Uterus (tissue), 4 donors: ENCODE measurements around the gene SYNGR1. TPM values are rescaled to one million over a fixed set of nuclear protein-coding genes. Genes with fewer than 3 reads are reported as not detected.
A peak's percentile ranks its signal among the peaks of the same experiment; 100 is the strongest.

Experiments used
- DNase-seq, 2 donors: peaks; one replicate each; pipeline ENCODE4 v3.0.0-alpha.2; 2019 to 2020
- H3K27ac ChIP-seq, 2 donors: fragments of 200-600 bp; sonication (generic); 1 replicate in 1 of 2; 2 replicates in 1 of 2; pipeline ENCODE4 v1.5.1; 2016 to 2018
- H3K27me3 ChIP-seq, 2 donors: fragments of 200-600 bp; sonication (generic); one replicate each; pipeline ENCODE4 v1.5.1; 2018 to 2019; ENCODE audit warnings: control low read depth in 1 of 2
- H3K36me3 ChIP-seq, 2 donors: fragments of 200-600 bp; sonication (generic); one replicate each; pipeline ENCODE4 v1.5.1; 2019; ENCODE audit warnings: control low read depth in 1 of 2
- H3K4me1 ChIP-seq, 2 donors: fragments of 200-600 bp; sonication (generic); one replicate each; pipeline ENCODE4 v1.5.1; 2018 to 2019; ENCODE audit warnings: control low read depth in 1 of 2
- H3K4me3 ChIP-seq, 2 donors: fragments of 200-600 bp; sonication (generic); 1 replicate in 1 of 2; 2 replicates in 1 of 2; pipeline ENCODE4 v1.5.1; 2018 to 2019; ENCODE audit warnings: mild to moderate bottlenecking in 1 of 2
- H3K9me3 ChIP-seq, 2 donors: fragments of 200-600 bp; sonication (generic); one replicate each; pipeline ENCODE4 v1.5.1; 2019; ENCODE audit warnings: control low read depth in 1 of 2
- POLR2A ChIP-seq, 2 donors: fragments of 450-650 bp; IDR thresholded peaks; one replicate each; pipeline ENCODE4 v1.6.1; 2016; ENCODE audit warnings: antibody characterized with exemption in 2 of 2, mild to moderate bottlenecking in 1 of 2, moderate library complexity in 1 of 2
- intact Hi-C: fragments of 100-400 bp; cut with DNase I; formaldehyde crosslinking; loops from one replicate; pipeline ENCODE4 v1.15.1; 2023; ENCODE audit warnings: low total_unique reads
- total RNA-seq, 4 donors: library from RNA; depleted of rRNA in 3 of 4; stranded (reverse); fragments of >200 nt in 3 of 4; gene quantifications; one replicate each; pipeline versions ENCODE4 v1.1.0 to v1.2.4, GENCODE V29; 2014 to 2023
- TF ChIP-seq, protein P1 (sequence below), 4 experiments: fragments of 200-600 bp in 2 of 4; fragments of 450-650 bp in 2 of 4; sonication (generic) in 2 of 4; IDR thresholded peaks; one replicate each; pipeline ENCODE4 v1.5.1; 2016 to 2019; ENCODE audit warnings: antibody characterized with exemption in 4 of 4, mild to moderate bottlenecking in 2 of 4, moderate library complexity in 1 of 4
- donor health status: DM: yes; HTN: yes; CAD: no.

SYNGR1 gene
- total RNA-seq, 4 donors from 2014 or later: 12.9 to 57.9 (median 35.4) TPM

DNA sequence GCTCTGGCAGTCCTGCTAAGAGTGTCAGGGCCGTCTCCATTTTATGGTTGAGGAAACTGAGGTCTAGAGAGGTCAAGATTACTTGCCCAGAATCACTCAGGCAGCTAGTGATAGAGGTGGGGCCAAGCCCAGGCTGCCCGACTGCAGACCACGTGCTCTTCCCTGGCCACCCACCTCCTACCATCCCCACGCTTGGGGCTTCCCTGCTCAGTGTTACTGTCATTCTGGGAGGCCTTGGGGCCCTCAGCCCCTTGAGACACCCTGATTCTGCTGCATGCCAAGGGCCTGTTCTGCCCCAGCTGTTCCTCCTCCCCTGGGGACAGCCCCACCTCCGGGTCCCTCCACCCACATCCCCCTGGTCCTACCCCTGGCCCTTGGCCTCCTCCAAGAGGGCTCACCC is 32.6 kb downstream of the SYNGR1 start:
- H3K27ac ChIP-seq: no peak overlapping the region
- no peaks in the 10 kb centered on the region for H3K27me3 ChIP-seq
- DNase-seq: no peak
- no peak overlapping the region for H3K4me3 ChIP-seq
- intact Hi-C loops: no loop called here
- H3K4me1 ChIP-seq: no peaks in the 10 kb centered on the region
- no peaks in the 10 kb centered on the region for H3K36me3 ChIP-seq
- no peak for TF ChIP-seq POLR2A (IDR thresholded peaks at IDR 0.05)
- TF ChIP-seq, protein P1, sequence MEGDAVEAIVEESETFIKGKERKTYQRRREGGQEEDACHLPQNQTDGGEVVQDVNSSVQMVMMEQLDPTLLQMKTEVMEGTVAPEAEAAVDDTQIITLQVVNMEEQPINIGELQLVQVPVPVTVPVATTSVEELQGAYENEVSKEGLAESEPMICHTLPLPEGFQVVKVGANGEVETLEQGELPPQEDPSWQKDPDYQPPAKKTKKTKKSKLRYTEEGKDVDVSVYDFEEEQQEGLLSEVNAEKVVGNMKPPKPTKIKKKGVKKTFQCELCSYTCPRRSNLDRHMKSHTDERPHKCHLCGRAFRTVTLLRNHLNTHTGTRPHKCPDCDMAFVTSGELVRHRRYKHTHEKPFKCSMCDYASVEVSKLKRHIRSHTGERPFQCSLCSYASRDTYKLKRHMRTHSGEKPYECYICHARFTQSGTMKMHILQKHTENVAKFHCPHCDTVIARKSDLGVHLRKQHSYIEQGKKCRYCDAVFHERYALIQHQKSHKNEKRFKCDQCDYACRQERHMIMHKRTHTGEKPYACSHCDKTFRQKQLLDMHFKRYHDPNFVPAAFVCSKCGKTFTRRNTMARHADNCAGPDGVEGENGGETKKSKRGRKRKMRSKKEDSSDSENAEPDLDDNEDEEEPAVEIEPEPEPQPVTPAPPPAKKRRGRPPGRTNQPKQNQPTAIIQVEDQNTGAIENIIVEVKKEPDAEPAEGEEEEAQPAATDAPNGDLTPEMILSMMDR (IDR thresholded peaks at IDR 0.05): no peak
- H3K9me3 ChIP-seq: no peaks in the 10 kb centered on the region

DNA sequence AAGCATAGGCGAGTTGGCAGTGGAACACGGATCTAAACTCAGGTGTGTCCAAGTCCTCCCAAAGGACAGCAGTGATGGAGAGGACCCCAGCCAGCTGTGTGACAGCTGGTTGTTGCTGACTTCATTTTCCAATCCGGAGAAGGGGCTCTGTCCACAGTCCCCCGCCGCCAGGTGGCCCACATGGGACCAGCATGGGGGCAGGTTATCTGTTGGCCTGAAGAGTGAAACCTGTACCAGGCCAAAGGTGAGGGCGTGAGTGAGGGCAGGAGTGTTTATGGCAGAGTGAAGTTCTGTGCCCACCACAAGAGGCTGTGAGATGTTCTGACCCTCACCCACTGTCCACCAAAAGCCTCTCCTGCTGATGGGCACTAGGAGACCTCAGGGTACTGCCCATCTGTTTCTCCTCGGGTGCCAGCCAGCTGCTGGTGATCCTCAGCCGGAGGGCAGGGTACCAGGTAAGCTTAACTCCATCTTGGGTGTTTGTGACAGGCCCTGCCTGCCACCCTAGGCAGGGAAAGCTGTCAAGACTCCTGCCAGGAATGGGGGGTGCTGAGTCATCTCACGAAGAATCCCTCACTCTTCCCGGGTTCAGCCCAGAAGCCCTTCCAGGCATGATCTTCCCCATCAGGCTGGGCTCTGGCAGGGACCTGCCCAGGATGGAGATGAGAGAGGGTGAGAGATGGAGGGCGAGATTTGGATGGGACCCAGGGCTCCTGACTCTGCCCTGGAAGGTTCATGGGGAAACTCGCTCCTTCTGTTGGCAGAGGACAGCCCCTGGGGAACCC is 34.2 kb downstream of the SYNGR1 start:
- H3K36me3 ChIP-seq: no peaks in the 10 kb centered on the region
- H3K27ac ChIP-seq: no peak overlapping the region

DNA sequence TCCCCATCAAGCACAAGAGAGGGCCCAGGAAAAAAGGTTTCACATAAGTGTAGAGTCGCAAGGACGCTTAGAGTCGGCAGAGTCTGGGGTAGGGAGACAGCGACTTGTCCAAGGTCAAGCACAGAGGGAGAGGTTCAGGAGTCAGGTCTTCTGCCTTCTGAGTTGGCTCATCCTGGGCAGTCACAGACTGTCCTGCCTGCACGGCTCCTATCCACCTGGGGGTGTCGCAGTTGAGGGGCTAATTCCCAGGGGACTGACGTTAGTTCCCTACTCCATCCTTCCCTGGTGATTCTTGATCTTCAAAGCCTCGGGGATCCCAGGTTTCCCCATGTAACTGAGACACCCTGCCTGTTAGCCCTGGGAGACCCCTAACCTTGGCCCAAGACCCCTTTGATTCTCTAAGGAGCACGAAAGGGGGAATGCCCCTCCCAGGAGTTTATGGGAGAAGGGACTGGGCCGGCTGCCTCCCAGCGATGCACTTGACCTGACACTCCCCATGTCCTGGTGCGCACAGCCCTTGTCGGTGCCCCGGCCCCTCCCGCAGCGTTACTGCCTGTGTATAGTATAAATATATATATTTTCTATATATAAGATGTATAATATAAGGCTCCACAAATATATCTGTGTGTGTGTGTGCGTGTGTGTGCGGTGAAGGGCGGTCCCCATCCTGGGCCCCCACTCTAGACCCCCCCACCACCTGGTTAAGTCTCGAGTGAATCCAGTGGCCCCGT is 35.1 kb downstream of the SYNGR1 start:
- H3K27ac ChIP-seq: no peak overlapping the region
- H3K4me3 ChIP-seq: no peak overlapping the region
- DNase-seq: no peak
- H3K9me3 ChIP-seq: no peaks in the 10 kb centered on the region
- no peaks in the 10 kb centered on the region for H3K27me3 ChIP-seq
- no peaks in the 10 kb centered on the region for H3K36me3 ChIP-seq
- H3K4me1 ChIP-seq: no peaks in the 10 kb centered on the region
- TF ChIP-seq, protein P1 (IDR thresholded peaks at IDR 0.05): no peak
- TF ChIP-seq POLR2A (IDR thresholded peaks at IDR 0.05): no peak
- intact Hi-C loops: no loop called here

More for the DNA sequence above, 34.2 kb downstream of the SYNGR1 start:
- H3K9me3 ChIP-seq: no peaks in the 10 kb centered on the region
- TF ChIP-seq POLR2A (IDR thresholded peaks at IDR 0.05): no peak
- TF ChIP-seq, protein P1 (IDR thresholded peaks at IDR 0.05): no peak
- intact Hi-C loops: no loop called here
- no peak overlapping the region for H3K4me3 ChIP-seq
- DNase-seq: no peak
- H3K27me3 ChIP-seq: no peaks in the 10 kb centered on the region
- no peaks in the 10 kb centered on the region for H3K4me1 ChIP-seq

DNA sequence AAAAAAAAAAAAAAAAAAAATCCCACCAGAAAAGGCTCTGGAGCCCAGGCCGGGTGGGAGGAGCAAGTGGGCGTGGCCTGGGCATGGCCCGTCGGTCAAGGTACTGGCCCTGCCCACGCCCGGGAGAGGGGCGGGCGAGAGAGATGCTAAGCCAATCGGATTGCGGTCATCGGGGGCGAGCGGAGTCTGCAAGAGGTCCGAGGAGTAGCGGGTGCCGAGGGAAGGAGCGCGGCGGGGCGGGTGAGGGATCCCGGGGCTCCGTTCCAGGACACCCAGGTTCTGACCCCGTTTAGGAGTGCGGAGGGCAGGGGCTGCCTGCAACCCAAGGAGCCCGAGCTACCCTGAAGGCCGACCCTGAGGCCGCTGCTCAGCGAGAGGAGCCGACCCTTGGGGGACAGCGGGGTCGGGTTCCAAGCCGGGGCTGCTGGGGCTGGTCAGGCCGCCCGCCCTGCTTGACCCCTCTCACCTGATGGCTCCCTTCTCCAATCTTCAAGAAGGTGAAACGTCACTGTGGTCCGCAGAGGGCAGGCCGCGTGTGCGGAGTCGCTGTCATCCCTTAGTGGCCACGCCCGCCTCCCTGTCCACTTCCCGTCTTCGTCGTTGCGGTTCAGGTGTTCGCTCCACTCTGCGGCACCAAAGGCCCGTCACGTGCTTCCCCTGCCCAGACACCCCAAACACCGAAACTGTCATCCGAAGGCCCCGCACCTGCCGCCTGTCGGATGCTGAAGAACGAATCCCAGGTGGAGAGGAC is 38.6 kb downstream of the SYNGR1 start:
- Histone ChIP-seq H3K36me3 (no peaks in the 10 kb centered on the region), H3K27ac (peak overlapping the region; percentile 31 to 36), H3K4me3 (peak overlapping the region; percentile 42 to 47), H3K9me3 (no peaks in the 10 kb centered on the region), H3K4me1 (no peaks in the 10 kb centered on the region), H3K27me3 (no peaks in the 10 kb centered on the region)
- TF ChIP-seq, protein P1 (IDR thresholded peaks at IDR 0.05): no peak
- TF ChIP-seq POLR2A (IDR thresholded peaks at IDR 0.05): peak in 1 of 2 donors; percentile 11
- intact Hi-C loops: no loop called here
- DNase-seq: peak; percentile 80 to 83
